GM23338 (cell line): ENCODE results near the gene PCDHB14. TPM values are rescaled to one million over a fixed set of nuclear protein-coding genes. Genes with fewer than 3 reads are reported as not detected.
"Not testable (repeated sequence)": the region's sequence is repeated elsewhere in the genome, so short reads cannot be mapped to it uniquely, and the experiment has no call there.

Experiments used
- ATAC-seq: fragments of 200-7000 bp; cut with Tn5 transposase; 3 replicates; pipeline ENCODE4 v1.9.1; 2020
- DNase-seq: peaks from one replicate; pipeline ENCODE4 v3.0.0-alpha.2; 2015; ENCODE audit warnings: low spot score
- H2AFZ ChIP-seq: fragments of 200-600 bp; sonication (generic); 2 replicates; pipeline ENCODE4 v1.8.0; 2016; ENCODE audit warnings: antibody characterized with exemption, mild to moderate bottlenecking, moderate library complexity
- H3F3A ChIP-seq: fragments of 200-600 bp; sonication (generic); replicated peaks from 2 replicates; pipeline ENCODE4 v1.8.0; 2017; ENCODE audit warnings: antibody characterized with exemption, mixed run types, low read depth
- H3K27ac ChIP-seq: fragments of 200-600 bp; sonication (generic); 2 replicates; pipeline ENCODE4 v1.6.1; 2016; ENCODE audit warnings: low read depth
- H3K27me3 ChIP-seq: fragments of 200-600 bp; sonication (generic); 2 replicates; pipeline ENCODE4 v1.8.0; 2016; ENCODE audit warnings: mild to moderate bottlenecking, mixed run types, moderate library complexity; ENCODE audit not compliant: insufficient read depth
- H3K36me3 ChIP-seq: fragments of 200-600 bp; sonication (generic); 2 replicates; pipeline ENCODE4 v1.8.0; 2016; ENCODE audit warnings: mild to moderate bottlenecking; ENCODE audit not compliant: insufficient read depth
- H3K4me1 ChIP-seq: fragments of 200-600 bp; sonication (generic); 2 replicates; pipeline ENCODE4 v1.8.0; 2016; ENCODE audit warnings: mild to moderate bottlenecking, moderate library complexity; ENCODE audit not compliant: insufficient read depth
- H3K4me2 ChIP-seq: fragments of 200-600 bp; sonication (generic); 2 replicates; pipeline ENCODE4 v1.7.1; 2017; ENCODE audit warnings: mixed run types
- H3K4me3 ChIP-seq: fragments of 200-600 bp; sonication (generic); 2 replicates; pipeline ENCODE4 v1.6.1; 2016; ENCODE audit warnings: mixed run types
- H3K79me2 ChIP-seq: fragments of 200-600 bp; sonication (generic); replicated peaks from 2 replicates; pipeline ENCODE4 v1.8.0; 2017; ENCODE audit warnings: mild to moderate bottlenecking; ENCODE audit not compliant: insufficient read depth
- H3K9me2 ChIP-seq: fragments of 200-600 bp; sonication (generic); 2 replicates; pipeline ENCODE4 v1.8.0; 2017; ENCODE audit not compliant: insufficient read depth
- H4K20me1 ChIP-seq: fragments of 200-600 bp; sonication (generic); replicated peaks from 2 replicates; pipeline ENCODE4 v1.8.0; 2017; ENCODE audit warnings: mild to moderate bottlenecking; ENCODE audit not compliant: insufficient read depth
- H3K27ac Mint-ChIP-seq: 2 replicates; pipeline ENCODE4 v1.8.0; 2020; ENCODE audit warnings: inconsistent platforms, mild to moderate bottlenecking, moderate library complexity, mixed read lengths
- H3K27me3 Mint-ChIP-seq: 3 replicates; pipeline ENCODE4 v1.8.0; 2022; ENCODE audit warnings: low read depth, mild to moderate bottlenecking, moderate library complexity, mixed read lengths, inconsistent platforms; ENCODE audit not compliant: insufficient read depth, poor library complexity
- H3K36me3 Mint-ChIP-seq: 3 replicates; pipeline ENCODE4 v1.8.0; 2021; ENCODE audit warnings: low read depth, mild to moderate bottlenecking, inconsistent platforms, moderate library complexity, mixed read lengths
- H3K4me1 Mint-ChIP-seq: 3 replicates; pipeline ENCODE4 v1.8.0; 2020; ENCODE audit warnings: mild to moderate bottlenecking, inconsistent platforms, mixed read lengths
- H3K4me3 Mint-ChIP-seq: 3 replicates; pipeline ENCODE4 v1.8.0; 2021; ENCODE audit warnings: moderate library complexity, mild to moderate bottlenecking, inconsistent platforms, mixed read lengths
- H3K9me3 Mint-ChIP-seq: 3 replicates; pipeline ENCODE4 v1.8.0; 2020; ENCODE audit warnings: moderate library complexity, mild to moderate bottlenecking, inconsistent platforms, mixed read lengths
- CTCF ChIP-seq, 2 experiments: fragments of 200-600 bp in 1 of 2; sonication (generic) in 1 of 2; conservative IDR thresholded peaks; 2 replicates each; pipeline versions ENCODE4 v1.5.1 to v1.6.1; 2016 to 2017; ENCODE audit warnings: antibody characterized with exemption in 2 of 2, low read depth in 2 of 2, mild to moderate bottlenecking in 2 of 2, moderate library complexity in 1 of 2
- EZH2phosphoT487 ChIP-seq: fragments of 200-600 bp; sonication (generic); IDR thresholded peaks from one replicate; pipeline ENCODE4 v1.8.1; 2018; ENCODE audit warnings: antibody characterized with exemption; ENCODE audit not compliant: unreplicated experiment
- NANOG ChIP-seq: IDR thresholded peaks from 2 replicates; pipeline ENCODE4 v1.6.1; 2016; ENCODE audit warnings: antibody characterized with exemption, borderline replicate concordance
- POLR2AphosphoS5 ChIP-seq: IDR thresholded peaks from 2 replicates; pipeline ENCODE4 v1.6.1; 2016; ENCODE audit warnings: antibody characterized with exemption, low read depth
- REST ChIP-seq: IDR thresholded peaks from one replicate; pipeline ENCODE4 v1.6.1; 2018; ENCODE audit warnings: antibody characterized with exemption; ENCODE audit not compliant: unreplicated experiment
- ZNF462 ChIP-seq: fragments of 250-450 bp; sonication (Bioruptor Pico); IDR thresholded peaks from 2 replicates; pipeline ENCODE4 v1.5.0; 2020; ENCODE audit warnings: mild to moderate bottlenecking, moderate library complexity
- polyA plus RNA-seq: library from polyadenylated mRNA; unstranded; fragments of >200 nt; fragmentation: Nextera tagmentation; extraction: Ambion mirVana; gene quantifications from 2 replicates; pipeline ENCODE4 v1.2.1, GENCODE V29; 2016
- total RNA-seq: library from RNA; depleted of rRNA; stranded (reverse); fragments of >200 nt; shearing (Covaris generic); gene quantifications from 2 replicates; pipeline ENCODE4 v1.2.3, GENCODE V29; 2014

PCDHB14 gene
- total and polyA plus RNA-seq, 2 experiments from 2014 or later, result 0.71 to 4.1 TPM

GRCh38 chr5:141208478-141208877, 14.7 kb upstream of the PCDHB14 start, which contains the start of gene PCDHB12:
TSS of gene PCDHB12 (plus strand) at chr5:141208719. CDS start at chr5:141208908, 189 bp downstream.
- ATAC-seq, result no peak
- H3K27me3 ChIP-seq, result no peaks in the 10 kb centered on the region
- H3K9me2 ChIP-seq, result no peaks in the 10 kb centered on the region
- H3K79me2 ChIP-seq, result no peaks in the 10 kb centered on the region
- TF ChIP-seq POLR2AphosphoS5, result no peak
- TF ChIP-seq CTCF (conservative IDR thresholded peaks at IDR 0.05; ENCODE audit: low read depth in 2 of 2), result peak; percentile 59 to 71
- TF ChIP-seq NANOG, result no peak
- no peak for TF ChIP-seq REST
- no peak for TF ChIP-seq EZH2phosphoT487
- TF ChIP-seq ZNF462 (CRISPR knock-in tag), result no peak
- no peak within 1 kb of the TSS for H3K27ac ChIP-seq
- no peaks in the 10 kb centered on the region for H3F3A ChIP-seq
- H3K4me2 ChIP-seq, result peak within 1 kb of the TSS; percentile 67
- Mint-ChIP-seq H3K27me3 (peaks cover 10% of the 10 kb centered on the region), H3K4me1 (no peaks in the 10 kb centered on the region; the same call in 2 of the 3 replicates), H3K36me3 (peaks cover 10% of the 10 kb centered on the region), H3K9me3 (peaks cover 15% of the 10 kb centered on the region), H3K27ac (no peak within 1 kb of the TSS), H3K4me3 (peak within 1 kb of the TSS; percentile 60)
- peak within 1 kb of the TSS; percentile 84 for H2AFZ ChIP-seq
- no peaks in the 10 kb centered on the region for H3K36me3 ChIP-seq
- peak within 1 kb of the TSS; percentile 43 for H3K4me3 ChIP-seq
- DNase-seq, result peak; percentile 74
- H4K20me1 ChIP-seq, result no peaks in the 10 kb centered on the region
- H3K4me1 ChIP-seq, result no peaks in the 10 kb centered on the region

- ATAC-seq, H2AFZ ChIP-seq, H3F3A ChIP-seq, H3K27me3 Mint-ChIP-seq, H3K27ac Mint-ChIP-seq, H3K4me1 Mint-ChIP-seq, H3K4me3 Mint-ChIP-seq, H4K20me1 ChIP-seq, H3K27ac ChIP-seq, H3K4me3 ChIP-seq, H3K4me2 ChIP-seq, H3K4me1 ChIP-seq, H3K79me2 ChIP-seq, DNase-seq, H3K36me3 ChIP-seq, H3K9me2 ChIP-seq, H3K27me3 ChIP-seq: not testable (repeated sequence)
- peaks cover 28% of the 10 kb centered on the region for H3K9me3 Mint-ChIP-seq
- peaks cover 20% of the 10 kb centered on the region for H3K36me3 Mint-ChIP-seq
Measured at GRCh38 chr5:141210281-141210680, 12.9 kb upstream of the PCDHB14 start.

GRCh38 chr5:141210849-141211248, 12.3 kb upstream of the PCDHB14 start:
- not testable (repeated sequence) for H2AFZ ChIP-seq, H3K36me3 ChIP-seq, H3F3A ChIP-seq, H3K4me3 Mint-ChIP-seq, H3K27ac ChIP-seq, H3K27me3 Mint-ChIP-seq, DNase-seq, H3K9me2 ChIP-seq, H3K27me3 ChIP-seq, H4K20me1 ChIP-seq, H3K4me1 Mint-ChIP-seq, H3K27ac Mint-ChIP-seq, H3K4me1 ChIP-seq, ATAC-seq, H3K4me2 ChIP-seq, H3K79me2 ChIP-seq, H3K4me3 ChIP-seq
- peaks cover 30% of the 10 kb centered on the region for H3K9me3 Mint-ChIP-seq
- peaks cover 22% of the 10 kb centered on the region for H3K36me3 Mint-ChIP-seq
